Endothelial cell of umbilical vein (primary cell): ENCODE measurements around the gene KRT71.

ENCODE experiments used
- POLR2AphosphoS5 ChIP-seq: IDR thresholded peaks from 2 replicates; pipeline ENCODE4 v1.6.1; 2012; ENCODE audit warnings: low read depth, mild to moderate bottlenecking, control low read depth, low read length, moderate library complexity; ENCODE audit not compliant: insufficient read depth
- TF ChIP-seq, protein P1 (sequence below), 2 donors: IDR thresholded peaks; 1 replicate in 1 of 2; 2 replicates in 1 of 2; pipeline ENCODE4 v1.5.1; 2011; ENCODE audit warnings: low read length in 2 of 2, mild to moderate bottlenecking in 2 of 2, moderate library complexity in 2 of 2, control low read depth in 1 of 2, inconsistent platforms in 1 of 2, low read depth in 1 of 2; ENCODE audit not compliant: insufficient read depth in 1 of 2; ENCODE audit errors: extremely low read depth in 1 of 2

DNA sequence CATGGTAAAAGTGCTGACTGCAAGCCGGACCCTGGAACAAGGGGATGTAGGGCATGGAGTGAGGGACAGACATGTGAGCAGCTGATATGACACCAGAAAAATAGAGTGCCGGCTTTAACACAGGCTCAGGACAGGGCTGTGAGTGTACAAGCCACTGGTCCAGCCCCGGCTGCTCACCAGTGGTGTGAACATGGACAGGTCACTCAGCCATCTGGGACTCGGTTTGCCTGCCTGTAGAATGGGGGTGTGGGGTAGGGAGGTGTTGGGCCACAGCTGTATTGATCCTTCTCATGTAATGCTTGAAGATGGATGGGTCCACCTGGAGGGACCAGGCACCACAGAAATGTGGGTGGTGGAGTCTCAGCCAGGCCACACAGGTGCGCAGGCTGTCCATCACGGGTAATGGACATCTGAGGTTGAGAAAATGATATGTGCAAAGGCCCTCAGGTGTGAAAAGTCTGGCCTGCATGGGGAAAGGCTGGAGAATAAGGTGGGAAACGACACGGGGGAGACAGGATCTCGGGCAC, 31.3 kb upstream of the KRT71 start:
- TF ChIP-seq POLR2AphosphoS5: no peak
- TF ChIP-seq, protein P1, sequence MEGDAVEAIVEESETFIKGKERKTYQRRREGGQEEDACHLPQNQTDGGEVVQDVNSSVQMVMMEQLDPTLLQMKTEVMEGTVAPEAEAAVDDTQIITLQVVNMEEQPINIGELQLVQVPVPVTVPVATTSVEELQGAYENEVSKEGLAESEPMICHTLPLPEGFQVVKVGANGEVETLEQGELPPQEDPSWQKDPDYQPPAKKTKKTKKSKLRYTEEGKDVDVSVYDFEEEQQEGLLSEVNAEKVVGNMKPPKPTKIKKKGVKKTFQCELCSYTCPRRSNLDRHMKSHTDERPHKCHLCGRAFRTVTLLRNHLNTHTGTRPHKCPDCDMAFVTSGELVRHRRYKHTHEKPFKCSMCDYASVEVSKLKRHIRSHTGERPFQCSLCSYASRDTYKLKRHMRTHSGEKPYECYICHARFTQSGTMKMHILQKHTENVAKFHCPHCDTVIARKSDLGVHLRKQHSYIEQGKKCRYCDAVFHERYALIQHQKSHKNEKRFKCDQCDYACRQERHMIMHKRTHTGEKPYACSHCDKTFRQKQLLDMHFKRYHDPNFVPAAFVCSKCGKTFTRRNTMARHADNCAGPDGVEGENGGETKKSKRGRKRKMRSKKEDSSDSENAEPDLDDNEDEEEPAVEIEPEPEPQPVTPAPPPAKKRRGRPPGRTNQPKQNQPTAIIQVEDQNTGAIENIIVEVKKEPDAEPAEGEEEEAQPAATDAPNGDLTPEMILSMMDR (IDR thresholded peaks at IDR 0.05; ENCODE audit: extremely low read depth in 1 of 2, insufficient read depth in 1 of 2, low read depth in 1 of 2, low read length in 2 of 2): no peak
